ENCODE results near the gene KCNE4. TPM values are rescaled to one million over a fixed set of nuclear protein-coding genes. Genes with fewer than 3 reads are reported as not detected.
A peak's percentile ranks its signal among the peaks of the same experiment; 100 is the strongest.

Gene KCNE4
- 133 TPM for total RNA-seq (ENCODE audit: insufficient read depth, low replicate concordance)

- DNase-seq (ENCODE audit: low spot score): peak; percentile 89
Observed at GRCh38 chr2:223051693-223052289, at the start of gene KCNE4. Gene KCNE4 (plus strand): TSS chr2:223052190. CDS start chr2:223052831, 641 bp downstream.

GRCh38 chr2:223003191-223003590 is 48.8 kb upstream of the KCNE4 start:
- no peak for DNase-seq (ENCODE audit: low spot score)

GRCh38 chr2:223005496-223005895 is 46.5 kb upstream of the KCNE4 start:
- no peak for DNase-seq (ENCODE audit: low spot score)

GRCh38 chr2:223007531-223007930 is 44.5 kb upstream of the KCNE4 start:
- DNase-seq (ENCODE audit: low spot score): peak; percentile 13

- no peak for DNase-seq (ENCODE audit: low spot score)
Observed at GRCh38 chr2:223008162-223008561, 43.8 kb upstream of the KCNE4 start.

GRCh38 chr2:223008956-223009355 is 43.0 kb upstream of the KCNE4 start:
- DNase-seq (ENCODE audit: low spot score): no peak

- DNase-seq (ENCODE audit: low spot score): no peak
Observed at GRCh38 chr2:223010641-223011040, 41.3 kb upstream of the KCNE4 start.

GRCh38 chr2:223012291-223012690 is 39.7 kb upstream of the KCNE4 start:
- no peak for DNase-seq (ENCODE audit: low spot score)

GRCh38 chr2:223019390-223019930 is 32.5 kb upstream of the KCNE4 start:
- peak; percentile 52 for DNase-seq (ENCODE audit: low spot score)

GRCh38 chr2:223019987-223020717 is 31.8 kb upstream of the KCNE4 start:
- no peak for DNase-seq (ENCODE audit: low spot score)

- no peak for DNase-seq (ENCODE audit: low spot score)
Observed at GRCh38 chr2:223020971-223021675, 30.9 kb upstream of the KCNE4 start.

- DNase-seq (ENCODE audit: low spot score): no peak
Observed at GRCh38 chr2:223026357-223027110, 25.5 kb upstream of the KCNE4 start.

GRCh38 chr2:223027442-223027841 is 24.5 kb upstream of the KCNE4 start:
- DNase-seq (ENCODE audit: low spot score): no peak

- no peak for DNase-seq (ENCODE audit: low spot score)
Observed at GRCh38 chr2:223029287-223029686, 22.7 kb upstream of the KCNE4 start.

GRCh38 chr2:223032187-223033142 is 19.5 kb upstream of the KCNE4 start:
- no peak for DNase-seq (ENCODE audit: low spot score)

- DNase-seq (ENCODE audit: low spot score): no peak
Observed at GRCh38 chr2:223034221-223034975, 17.6 kb upstream of the KCNE4 start.

- peak; percentile 62 for DNase-seq (ENCODE audit: low spot score)
Observed at GRCh38 chr2:223036790-223037444, 15.1 kb upstream of the KCNE4 start.

- DNase-seq (ENCODE audit: low spot score): no peak
Observed at GRCh38 chr2:223037445-223037800, 14.6 kb upstream of the KCNE4 start.

GRCh38 chr2:223039618-223040017 is 12.4 kb upstream of the KCNE4 start:
- no peak for DNase-seq (ENCODE audit: low spot score)
